B cell (primary cell): Measurements from ENCODE around the gene COX6B2. TPM values are rescaled to one million over a fixed set of nuclear protein-coding genes. Genes with fewer than 3 reads are reported as not detected.

ENCODE experiments used
- ATAC-seq: fragments of 200-7000 bp; cut with Tn5 transposase; one replicate; pipeline ENCODE4 v1.10.0; 2021; ENCODE audit warnings: low read depth, mild to moderate bottlenecking, moderate number of reproducible peaks, moderate library complexity
- CTCF ChIA-PET: fragments of 350-600 bp; sonication (Branson Sonifier 250); formaldehyde crosslinking; loops from one replicate; lab custom pipeline; 2021; ENCODE audit warnings: antibody characterized with exemption, inconsistent platforms; lab: Charles Lee
- POLR2A ChIA-PET: fragments of 350-600 bp; sonication (Branson Sonifier 250); formaldehyde crosslinking; loops from one replicate; lab custom pipeline; 2021; ENCODE audit warnings: antibody characterized with exemption; lab: Charles Lee
- DNase-seq: peaks from one replicate; pipeline ENCODE4 v3.0.0; 2013
- H2AFZ ChIP-seq: 2 replicates; pipeline ENCODE4 v1.6.1; 2012; ENCODE audit warnings: mild to moderate bottlenecking, low read depth, low read length; ENCODE audit not compliant: insufficient read depth, poor library complexity, severe bottlenecking
- H3K27ac ChIP-seq, 2 donors: 1 replicate in 1 of 2; 2 replicates in 1 of 2; pipeline ENCODE4 v1.5.1; 2012 to 2013; ENCODE audit warnings: low read length in 2 of 2, mild to moderate bottlenecking in 2 of 2, moderate library complexity in 1 of 2
- H3K27me3 ChIP-seq, 4 experiments: fragments of 200-600 bp in 1 of 4; sonication (generic) in 1 of 4; replicated peaks in 1 of 4; 1 replicate in 2 of 4; 2 replicates in 2 of 4; pipeline versions ENCODE4 v1.6.1 to v1.7.0; 2013 to 2016; ENCODE audit warnings: low read length in 3 of 4, mild to moderate bottlenecking in 2 of 4, mixed read lengths in 1 of 4, moderate library complexity in 1 of 4; ENCODE audit not compliant: insufficient read depth in 4 of 4, control insufficient read depth in 3 of 4; ENCODE audit errors: control extremely low read depth in 1 of 4
- H3K36me3 ChIP-seq, 2 experiments: replicated peaks in 1 of 2; 1 replicate in 1 of 2; 2 replicates in 1 of 2; pipeline versions ENCODE4 v1.6.1 to v1.7.1; 2013; ENCODE audit warnings: low read length in 1 of 2; ENCODE audit not compliant: insufficient read depth in 2 of 2, control insufficient read depth in 1 of 2; ENCODE audit errors: control extremely low read depth in 1 of 2, extremely low read depth in 1 of 2
- H3K4me1 ChIP-seq, 2 donors: fragments of 200-600 bp in 1 of 2; sonication (generic) in 1 of 2; 1 replicate in 1 of 2; 2 replicates in 1 of 2; pipeline versions ENCODE4 v1.5.1 to v1.6.1; 2013 to 2017; ENCODE audit warnings: low read length in 2 of 2; ENCODE audit not compliant: control insufficient read depth in 2 of 2, insufficient read depth in 2 of 2
- H3K4me2 ChIP-seq: replicated peaks from 2 replicates; pipeline ENCODE3; 2012; ENCODE audit warnings: mild to moderate bottlenecking, low read depth, low read length; ENCODE audit not compliant: poor library complexity, severe bottlenecking
- H3K4me3 ChIP-seq, 5 experiments: fragments of 200-600 bp in 1 of 5; sonication (generic) in 1 of 5; 1 replicate in 3 of 5; 2 replicates in 2 of 5; pipeline versions ENCODE4 v1.5.1 to v1.7.0; 2011 to 2016; ENCODE audit warnings: low read length in 4 of 5, mild to moderate bottlenecking in 4 of 5, low read depth in 2 of 5, control low read depth in 1 of 5, moderate library complexity in 1 of 5; ENCODE audit not compliant: insufficient read depth in 1 of 5; ENCODE audit errors: control extremely low read depth in 1 of 5, extremely low read depth in 1 of 5
- H3K79me2 ChIP-seq: fragments of 200-600 bp; sonication (generic); one replicate; pipeline ENCODE4 v1.6.0; 2016; ENCODE audit warnings: low read length; ENCODE audit not compliant: control insufficient read depth, insufficient read depth
- H3K9ac ChIP-seq: fragments of 200-600 bp; sonication (generic); 2 replicates; pipeline ENCODE4 v1.6.1; 2017; ENCODE audit warnings: mild to moderate bottlenecking, low read length, moderate library complexity
- H3K9me3 ChIP-seq, 3 donors: one replicate each; pipeline versions ENCODE4 v1.6.1 to v1.7.1; 2013; ENCODE audit warnings: low read length in 2 of 3; ENCODE audit not compliant: control insufficient read depth in 2 of 3, insufficient read depth in 1 of 3; ENCODE audit errors: control extremely low read depth in 1 of 3
- H4K20me1 ChIP-seq: 2 replicates; pipeline ENCODE4 v1.6.0; 2012; ENCODE audit warnings: mild to moderate bottlenecking, low read length; ENCODE audit not compliant: insufficient read depth, control insufficient read depth, poor library complexity, severe bottlenecking
- H3K27ac Mint-ChIP-seq: one replicate; pipeline ENCODE4 v1.8.0; 2021; ENCODE audit warnings: mixed read lengths
- H3K27me3 Mint-ChIP-seq: one replicate; pipeline ENCODE4 v1.8.0; 2021; ENCODE audit warnings: mixed read lengths
- H3K4me1 Mint-ChIP-seq: one replicate; pipeline ENCODE4 v1.8.0; 2021; ENCODE audit warnings: mixed read lengths
- H3K4me3 Mint-ChIP-seq: one replicate; pipeline ENCODE4 v1.8.0; 2021; ENCODE audit warnings: mixed read lengths
- H3K9me3 Mint-ChIP-seq: one replicate; pipeline ENCODE4 v1.8.0; 2022; ENCODE audit warnings: mixed read lengths; ENCODE audit not compliant: insufficient read depth
- EZH2 ChIP-seq: IDR thresholded peaks from 2 replicates; pipeline ENCODE4 v1.6.1; 2012; ENCODE audit warnings: borderline replicate concordance, low read depth, mild to moderate bottlenecking, moderate library complexity, low read length; ENCODE audit not compliant: insufficient read depth, poor library complexity, severe bottlenecking
- WGBS: methylation state at CpG from one replicate; pipeline ENCODE4 v1.1.5; 2013; ENCODE audit warnings: missing lambda C conversion rate; ENCODE audit not compliant: insufficient coverage; 5-methylcytosine and 5-hydroxymethylcytosine counted together
- intact Hi-C: fragments of 100-400 bp; cut with micrococcal nuclease; formaldehyde crosslinking; loops from one replicate; pipeline ENCODE4 v1.10.0; 2022
- polyA plus RNA-seq: library from polyadenylated mRNA; depleted of rRNA; stranded (reverse); fragments of >200 nt; gene quantifications from 2 replicates; pipeline ENCODE4 v1.2.3, GENCODE V29; 2012
- total RNA-seq, 2 donors: library from RNA; stranded (reverse); fragments of 120-200 nt in 1 of 2; gene quantifications; 1 replicate in 1 of 2; 2 replicates in 1 of 2; pipeline versions ENCODE4 v1.2.3 to v1.2.4, GENCODE V29; 2013 to 2022
- TF ChIP-seq, protein P1 (sequence below): fragments of 200-600 bp; IDR thresholded peaks from one replicate; pipeline ENCODE4 v1.8.0; 2022; ENCODE audit warnings: antibody characterized with exemption, mild to moderate bottlenecking

Gene COX6B2
- total and polyA plus RNA-seq, 2 donors (not counting 1 experiment from before 2014, with no cell fraction given) = not detected

DNA sequence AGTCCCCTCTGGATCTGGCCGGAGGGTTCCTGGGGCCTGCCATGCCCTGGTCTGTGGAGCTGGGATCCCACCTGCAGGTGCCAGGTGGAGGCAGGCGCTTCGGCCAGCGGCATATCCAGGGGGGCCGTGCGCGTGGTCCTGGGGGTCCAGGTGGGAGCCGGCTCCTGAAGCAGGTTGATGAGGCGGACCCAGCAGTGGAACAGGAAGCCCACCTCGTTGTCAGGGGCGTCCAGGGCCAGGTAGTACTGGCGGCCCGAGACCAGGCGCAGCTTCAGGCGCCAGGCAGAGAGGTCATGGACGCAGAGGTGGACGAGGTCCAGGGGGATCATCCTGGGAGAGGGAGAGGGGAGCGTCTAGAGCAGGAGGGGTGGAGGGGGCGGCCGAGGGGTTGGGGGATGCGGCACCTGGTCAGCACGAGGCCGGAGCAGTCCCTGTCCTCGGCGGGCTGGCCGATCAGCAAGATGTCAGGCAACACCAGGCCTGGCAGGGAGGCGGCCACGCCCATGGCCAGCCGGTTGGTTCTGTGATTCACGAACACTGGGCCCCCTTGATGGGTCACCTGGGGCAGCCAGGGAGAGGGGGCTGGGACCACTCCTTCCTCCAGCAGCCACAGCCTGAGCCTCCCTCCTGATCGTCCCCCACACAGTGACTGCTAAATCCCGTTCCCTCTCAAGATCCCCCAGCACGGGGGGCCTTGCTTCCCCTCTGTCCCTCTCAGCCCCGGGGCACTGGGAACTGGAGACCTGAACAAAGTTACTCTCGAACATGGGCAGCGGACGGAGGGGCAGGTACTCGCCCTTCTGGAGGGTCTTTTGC is 7.9 kb upstream of the COX6B2 start:
- DNase-seq (no peak), ATAC-seq (no peak)
- H3K9ac ChIP-seq = no peak overlapping the region
- Mint-ChIP-seq H3K4me1 (no peaks in the 10 kb centered on the region), H3K9me3 (no peaks in the 10 kb centered on the region), H3K27ac (no peak overlapping the region), H3K4me3 (no peak overlapping the region), H3K27me3 (peaks cover 11% of the 10 kb centered on the region)
- H4K20me1 ChIP-seq = no peaks in the 10 kb centered on the region
- no peak overlapping the region for H3K4me2 ChIP-seq
- H3K9me3 ChIP-seq = no peaks in the 10 kb centered on the region
- H3K4me1 ChIP-seq = no peaks in the 10 kb centered on the region
- ChIA-PET POLR2A (no interaction called here), CTCF (no interaction called here)
- H3K79me2 ChIP-seq = no peaks in the 10 kb centered on the region
- H3K4me3 ChIP-seq = no peak overlapping the region
- no peak overlapping the region for H3K27ac ChIP-seq
- intact Hi-C loops = no loop called here
- H3K36me3 ChIP-seq = no peaks in the 10 kb centered on the region
- H2AFZ ChIP-seq = no peak overlapping the region
- peaks cover 0 to 10% (median under 1%) of the 10 kb centered on the region in 4 experiments for H3K27me3 ChIP-seq
- 91% methylated on average over 37 of the region's 38 CpGs for WGBS
- TF ChIP-seq, protein P1, sequence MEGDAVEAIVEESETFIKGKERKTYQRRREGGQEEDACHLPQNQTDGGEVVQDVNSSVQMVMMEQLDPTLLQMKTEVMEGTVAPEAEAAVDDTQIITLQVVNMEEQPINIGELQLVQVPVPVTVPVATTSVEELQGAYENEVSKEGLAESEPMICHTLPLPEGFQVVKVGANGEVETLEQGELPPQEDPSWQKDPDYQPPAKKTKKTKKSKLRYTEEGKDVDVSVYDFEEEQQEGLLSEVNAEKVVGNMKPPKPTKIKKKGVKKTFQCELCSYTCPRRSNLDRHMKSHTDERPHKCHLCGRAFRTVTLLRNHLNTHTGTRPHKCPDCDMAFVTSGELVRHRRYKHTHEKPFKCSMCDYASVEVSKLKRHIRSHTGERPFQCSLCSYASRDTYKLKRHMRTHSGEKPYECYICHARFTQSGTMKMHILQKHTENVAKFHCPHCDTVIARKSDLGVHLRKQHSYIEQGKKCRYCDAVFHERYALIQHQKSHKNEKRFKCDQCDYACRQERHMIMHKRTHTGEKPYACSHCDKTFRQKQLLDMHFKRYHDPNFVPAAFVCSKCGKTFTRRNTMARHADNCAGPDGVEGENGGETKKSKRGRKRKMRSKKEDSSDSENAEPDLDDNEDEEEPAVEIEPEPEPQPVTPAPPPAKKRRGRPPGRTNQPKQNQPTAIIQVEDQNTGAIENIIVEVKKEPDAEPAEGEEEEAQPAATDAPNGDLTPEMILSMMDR = no peak
- TF ChIP-seq EZH2 = no peak

DNA sequence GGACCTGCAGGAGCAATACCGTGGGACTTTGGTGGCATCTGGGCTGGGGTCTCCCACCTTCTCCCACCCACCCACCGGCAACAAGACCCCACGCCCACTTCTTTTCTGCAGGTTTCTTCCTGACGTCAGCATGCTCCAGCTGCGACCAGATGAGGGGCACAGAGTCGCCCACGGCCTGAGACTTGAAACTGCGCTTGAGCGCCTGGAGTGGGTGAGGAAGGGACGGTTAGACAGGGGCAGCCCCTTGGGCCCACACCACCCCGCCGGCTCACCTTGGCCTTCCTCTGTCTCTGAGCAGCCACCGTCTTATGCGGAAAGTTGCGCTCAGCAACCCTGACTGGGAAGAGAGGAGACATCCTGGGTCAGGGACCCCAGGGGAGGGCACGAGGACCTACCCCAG is 6.4 kb upstream of the COX6B2 start:
- WGBS = 86% methylated on average over 14 of the region's 16 CpGs
- H3K27ac ChIP-seq = no peak overlapping the region
- intact Hi-C loops = no loop called here
- H4K20me1 ChIP-seq = no peaks in the 10 kb centered on the region
- H3K79me2 ChIP-seq = no peaks in the 10 kb centered on the region
- no peaks in the 10 kb centered on the region for H3K4me1 Mint-ChIP-seq
- no peak overlapping the region for H2AFZ ChIP-seq
- no peaks in the 10 kb centered on the region for H3K4me1 ChIP-seq
- ChIA-PET POLR2A (no interaction called here), CTCF (no interaction called here)
- H3K36me3 ChIP-seq = no peaks in the 10 kb centered on the region
- DNase-seq = no peak
- no peak overlapping the region for H3K27ac Mint-ChIP-seq
- TF ChIP-seq, protein P1 = no peak
- no peak overlapping the region for H3K4me2 ChIP-seq
- H3K9me3 Mint-ChIP-seq = no peaks in the 10 kb centered on the region
- peaks cover 14% of the 10 kb centered on the region for H3K27me3 Mint-ChIP-seq
- H3K9me3 ChIP-seq = peaks cover 0 to 3% (median 0%) of the 10 kb centered on the region in 3 donors
- ATAC-seq = no peak
- H3K4me3 ChIP-seq = no peak overlapping the region
- H3K27me3 ChIP-seq = peaks cover 0 to 10% (median 3%) of the 10 kb centered on the region in 4 experiments
- H3K4me3 Mint-ChIP-seq = no peak overlapping the region
- no peak overlapping the region for H3K9ac ChIP-seq
